ENCODE data around the gene THEM4.
"Not testable (repeated sequence)": the region's sequence is repeated elsewhere in the genome, so short reads cannot be mapped to it uniquely, and the experiment has no call there.

The THEM4 gene

DNA sequence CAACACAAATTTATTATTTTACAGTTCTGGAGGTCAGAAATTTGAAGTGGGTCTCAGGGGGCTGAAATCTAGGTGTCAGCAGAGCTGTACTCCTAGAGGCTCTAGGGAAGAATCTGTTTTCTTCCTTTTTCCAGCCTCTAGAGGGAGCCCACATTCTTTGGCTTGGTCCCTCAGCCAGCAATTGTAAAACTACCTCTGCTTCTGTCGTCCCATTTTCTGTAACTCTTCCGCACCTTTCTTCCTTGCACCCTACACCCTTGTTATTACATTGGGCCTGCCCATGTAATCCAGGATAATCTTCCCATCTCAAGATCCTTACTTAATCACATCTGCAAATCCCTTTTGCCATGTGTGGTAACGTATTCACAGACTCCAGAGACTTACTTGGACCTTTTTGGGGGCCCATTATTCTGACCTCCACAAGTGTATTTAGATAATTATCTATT is 24.8 kb upstream of the THEM4 start:
- DNase-seq (ENCODE audit: low read depth), result no peak

- DNase-seq (ENCODE audit: low read depth), result no peak
These were observed 15.6 kb upstream of the THEM4 start for GRCh38 chr1:151924691-151925587.

DNA sequence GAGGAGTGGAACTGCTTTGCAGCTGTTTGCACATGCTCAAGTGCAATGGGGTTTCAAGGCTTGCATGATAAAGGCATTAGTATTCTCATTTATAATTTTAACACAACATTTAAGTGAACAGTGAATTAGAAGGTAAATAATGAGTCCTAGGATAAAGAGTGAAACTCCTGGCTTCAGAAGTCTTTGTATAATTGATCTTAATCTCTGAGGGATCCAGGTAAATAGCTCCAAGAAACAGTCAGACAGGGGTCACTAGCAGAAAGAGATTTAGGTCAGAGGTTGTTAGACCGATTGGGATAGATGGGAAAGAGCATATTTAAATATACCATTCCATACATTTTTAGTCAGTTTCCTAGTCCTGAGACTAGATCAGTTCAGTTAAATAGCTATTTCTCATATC is 14.1 kb upstream of the THEM4 start:
- no peak for DNase-seq (ENCODE audit: low read depth)

GRCh38 chr1:151920149-151920548 is 10.8 kb upstream of the THEM4 start:
- DNase-seq (ENCODE audit: low read depth), result no peak

DNA sequence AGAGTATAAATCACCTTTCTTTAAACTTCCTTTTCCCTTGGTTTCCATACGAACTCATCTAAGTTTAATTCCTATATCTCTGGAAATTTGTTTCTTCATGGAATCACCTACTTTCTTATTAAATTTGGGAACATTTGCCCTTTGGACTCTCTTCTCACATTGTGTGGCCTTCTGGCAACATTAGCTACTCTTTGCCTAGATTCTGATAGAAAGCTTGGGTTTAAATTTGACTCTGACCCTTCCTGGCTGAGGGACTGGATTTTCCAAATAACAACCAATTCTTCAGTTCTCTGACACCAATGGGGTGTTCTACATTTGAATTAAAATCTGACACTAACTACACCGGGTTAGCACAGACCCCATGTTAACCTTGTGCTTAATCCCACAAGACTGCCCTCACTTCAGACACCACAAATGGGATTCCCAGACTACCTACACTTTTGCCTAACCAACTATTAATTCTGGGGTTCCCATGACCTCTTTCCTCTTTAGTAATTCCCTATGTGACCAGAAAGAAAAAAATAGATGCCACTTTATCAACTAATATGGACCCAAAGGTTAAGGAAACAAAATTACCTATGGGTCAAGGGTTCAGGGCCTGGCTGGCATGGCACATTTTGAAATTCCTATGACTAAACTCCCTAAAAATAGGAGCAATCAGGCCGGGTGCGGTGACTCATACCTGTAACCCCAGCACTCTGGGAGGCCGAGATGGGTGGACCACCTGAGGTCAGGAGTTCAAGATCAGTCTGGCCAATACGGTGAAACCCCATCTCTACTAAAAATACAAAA is 9.7 kb upstream of the THEM4 start:
- no peak for DNase-seq (ENCODE audit: low read depth)

DNA sequence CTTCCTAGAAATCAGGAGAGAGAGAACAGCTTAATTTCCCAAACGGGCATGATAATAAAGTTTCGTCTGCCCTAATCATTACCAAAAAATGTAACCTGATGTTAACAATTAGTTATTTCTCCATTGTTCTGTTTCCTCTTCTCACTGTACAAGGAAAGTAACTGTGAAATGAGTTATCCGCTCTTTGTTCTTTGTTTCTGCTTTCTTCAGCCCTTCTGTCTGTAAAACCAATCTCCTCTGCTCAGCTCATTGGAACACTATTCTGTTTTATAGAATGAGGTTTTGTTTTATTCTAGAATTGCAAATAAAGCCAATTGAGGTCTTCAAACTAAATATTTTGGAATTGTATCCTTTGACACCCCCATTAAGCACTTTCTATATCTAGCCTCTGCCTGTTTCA is 8.8 kb upstream of the THEM4 start:
- no peak for DNase-seq (ENCODE audit: low read depth)

GRCh38 chr1:151916726-151917370 is 7.5 kb upstream of the THEM4 start:
- DNase-seq (ENCODE audit: low read depth), result no peak

- no peak for DNase-seq (ENCODE audit: low read depth)
These were observed 5.9 kb upstream of the THEM4 start for GRCh38 chr1:151915061-151915686.

- no peak for DNase-seq (ENCODE audit: low read depth)
These were observed 4.8 kb upstream of the THEM4 start for GRCh38 chr1:151914076-151914475.

DNA sequence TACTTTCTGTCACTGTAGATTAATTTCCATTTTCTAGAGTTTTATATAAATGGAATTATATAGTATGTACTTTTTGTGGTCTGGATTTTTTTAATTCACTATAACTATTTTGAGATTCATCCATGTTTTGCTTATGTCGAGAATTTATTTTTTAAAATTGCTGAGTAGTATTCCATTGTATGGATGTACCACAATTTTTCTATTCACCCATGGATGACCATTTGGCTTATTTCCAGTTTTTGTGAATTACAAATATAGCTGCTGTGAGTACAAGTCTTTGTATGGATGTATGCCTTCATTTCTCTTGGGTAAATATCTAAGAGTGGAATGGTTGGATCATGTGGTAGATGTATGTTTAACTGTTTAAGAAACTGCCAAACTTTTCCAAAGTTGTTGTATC is 3.7 kb upstream of the THEM4 start:
- DNase-seq (ENCODE audit: low read depth), result no peak

DNA sequence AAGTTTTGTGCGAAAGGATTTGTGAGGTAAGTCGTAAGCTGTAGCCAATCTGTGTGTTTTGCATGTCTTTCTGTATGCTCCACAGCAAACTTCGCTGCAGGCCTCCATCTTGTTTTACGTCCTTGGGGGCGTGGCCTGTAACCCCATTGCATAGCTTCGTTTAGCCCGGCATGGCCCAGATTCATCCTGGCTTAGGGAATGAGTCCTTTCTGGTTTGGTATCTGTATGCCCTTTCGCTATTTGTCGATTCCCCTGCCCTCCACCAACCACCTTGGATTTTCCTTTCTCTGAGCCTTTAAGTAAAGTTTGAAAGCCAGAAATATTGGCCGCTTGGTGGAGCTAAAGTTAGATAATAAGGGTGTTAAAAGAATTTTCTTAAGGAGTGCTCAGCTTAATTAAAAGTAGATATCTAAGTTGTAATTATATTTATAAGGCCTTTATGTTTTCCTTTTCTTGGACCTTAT is 1.1 kb downstream of the THEM4 start:
- DNase-seq (ENCODE audit: low read depth), result no peak

DNA sequence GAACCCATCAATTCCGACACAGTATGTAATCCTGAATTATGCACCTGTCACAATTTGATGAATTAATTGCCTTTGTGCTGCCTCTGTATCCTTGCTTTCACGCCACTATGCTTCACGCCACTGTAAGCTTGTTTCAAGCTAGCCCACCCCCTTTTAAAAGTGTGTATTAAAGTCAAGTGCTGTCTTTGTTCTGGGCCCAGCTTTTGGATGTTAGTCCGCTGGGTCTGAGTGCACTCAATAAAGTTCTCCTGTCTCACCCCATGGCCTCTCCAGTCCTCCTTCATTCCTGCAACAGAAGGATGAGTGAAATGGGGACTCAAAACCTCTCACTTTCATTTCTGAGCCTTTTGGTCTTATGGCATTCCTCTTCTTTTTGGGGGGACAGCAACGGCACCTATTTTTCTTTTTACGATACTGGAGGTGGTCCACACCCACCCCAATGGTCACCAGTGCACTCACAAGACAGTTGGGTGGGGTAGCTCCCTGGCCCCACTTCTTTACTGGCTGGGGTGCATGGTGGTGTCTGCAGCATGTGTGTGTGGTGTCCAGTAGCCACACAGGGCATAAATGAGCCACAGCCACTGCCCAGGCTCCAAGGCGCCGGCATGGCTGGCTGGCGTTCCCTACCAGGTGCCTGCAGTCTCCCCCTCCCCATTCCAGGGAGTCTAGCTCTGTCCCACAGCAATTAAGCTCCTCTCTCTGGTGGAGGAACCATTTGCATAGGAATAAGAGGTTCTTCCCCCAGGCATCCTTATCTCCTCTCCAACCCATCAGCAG is 1.8 kb downstream of the THEM4 start:
- DNase-seq (ENCODE audit: low read depth), result no peak

DNA sequence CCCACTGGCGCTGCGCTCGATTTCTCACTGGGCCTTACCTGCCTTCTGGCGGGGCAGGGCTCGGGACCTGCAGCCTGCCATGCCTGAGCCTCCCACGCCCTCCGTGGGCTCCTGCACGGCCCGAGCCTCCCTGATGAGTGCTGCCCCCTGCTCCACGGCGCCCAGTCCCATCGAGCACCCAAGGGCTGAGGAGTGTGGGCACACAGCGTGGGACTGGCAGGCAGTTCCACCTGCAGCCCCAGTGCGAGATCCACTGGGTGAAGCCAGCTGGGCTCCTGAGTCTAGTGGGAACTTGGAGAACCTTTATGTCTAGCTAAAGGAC is 3.0 kb downstream of the THEM4 start:
- DNase-seq (ENCODE audit: low read depth), result not testable (repeated sequence)

GRCh38 chr1:151905443-151906323 is 3.6 kb downstream of the THEM4 start:
- peak; percentile 18 for DNase-seq (ENCODE audit: low read depth)

DNA sequence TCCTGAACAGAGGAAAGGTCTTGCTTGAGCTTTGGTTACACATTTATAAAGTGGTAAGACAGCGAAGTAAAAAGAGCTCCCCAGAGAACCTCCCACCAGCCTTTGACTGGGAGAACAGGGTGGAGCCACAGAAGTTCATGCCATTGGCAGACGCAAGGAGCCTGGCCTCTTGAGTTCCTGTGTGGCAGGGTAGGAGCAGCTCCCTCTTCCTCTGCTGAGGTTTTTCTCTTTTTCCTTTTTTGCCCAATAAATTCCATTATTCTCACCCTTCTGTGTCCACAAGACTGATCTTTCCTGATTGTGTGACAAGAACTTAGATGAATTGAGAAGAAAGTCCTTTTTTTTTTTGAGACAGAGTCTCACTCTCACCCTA is 4.3 kb downstream of the THEM4 start:
- DNase-seq (ENCODE audit: low read depth), result peak; percentile 53

- DNase-seq (ENCODE audit: low read depth), result no peak
These were observed 6.5 kb downstream of the THEM4 start for GRCh38 chr1:151902858-151903257.

- DNase-seq (ENCODE audit: low read depth), result not testable (repeated sequence)
These were observed 8.5 kb downstream of the THEM4 start for GRCh38 chr1:151900804-151901203.

DNA sequence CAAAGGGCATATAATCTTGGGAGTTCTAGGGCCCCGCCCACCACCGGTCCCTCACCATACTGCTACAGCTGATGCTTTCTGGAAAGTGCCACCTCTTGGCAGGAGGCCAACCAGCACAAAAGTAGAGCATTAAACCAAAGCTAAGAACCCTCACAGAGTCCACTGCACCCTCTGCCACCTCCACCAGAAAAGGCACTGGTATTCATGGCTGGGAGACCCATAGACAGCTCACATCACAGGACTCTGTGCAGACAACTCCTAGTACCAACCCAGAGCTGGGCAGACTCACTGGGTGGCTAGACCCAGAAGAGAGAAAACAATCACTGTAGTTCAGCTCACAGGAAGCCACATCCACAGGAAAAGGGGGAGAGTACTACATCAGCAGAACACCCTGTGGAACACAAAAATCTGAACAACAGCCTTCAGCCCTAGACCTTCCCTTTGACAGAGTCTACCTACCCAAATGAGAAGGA is 10.8 kb downstream of the THEM4 start:
- DNase-seq (ENCODE audit: low read depth), result peak; percentile 46

GRCh38 chr1:151897991-151898431 is 11.3 kb downstream of the THEM4 start:
- no peak for DNase-seq (ENCODE audit: low read depth)

Data from activated T-cell treated with anti-CD3 and anti-CD28 coated beads for 1 hour (primary cell).